ENCODE results near the gene CIITA. TPM values are rescaled to one million over a fixed set of nuclear protein-coding genes. Genes with fewer than 3 reads are reported as not detected.
"Not testable (repeated sequence)": the region's sequence is repeated elsewhere in the genome, so short reads cannot be mapped to it uniquely, and the experiment has no call there.

CIITA gene
- polyA plus RNA-seq, 3 donors: 2.9 to 12.1 (median 7.6) TPM

DNA sequence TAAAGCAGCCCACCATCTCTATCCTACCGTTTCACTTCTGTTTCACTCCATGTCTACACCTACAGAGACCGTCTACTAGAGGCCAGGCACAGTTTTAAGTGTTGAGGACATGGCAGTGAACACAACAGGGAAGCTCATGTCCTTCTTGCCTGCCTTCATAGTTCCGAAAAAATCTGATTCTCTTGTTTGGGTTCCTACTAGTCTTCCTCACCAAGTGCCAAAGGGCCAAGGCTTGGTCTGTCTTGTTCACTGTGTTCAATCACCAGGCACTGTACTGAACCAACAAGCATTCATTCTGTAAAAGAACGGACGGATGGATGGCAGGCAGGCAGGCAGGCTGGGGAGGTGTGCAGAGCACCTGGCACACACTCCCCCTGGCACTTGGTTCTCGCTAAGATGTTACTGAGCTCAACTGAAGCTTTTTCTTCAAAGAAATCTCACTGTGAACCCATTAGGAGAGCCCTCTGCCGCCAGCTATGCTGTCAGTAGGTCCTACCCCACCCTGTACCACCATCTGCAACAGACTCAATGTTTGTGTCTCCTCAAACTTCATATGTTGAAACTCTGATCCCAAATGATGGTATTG, 62.7 kb downstream of the CIITA start:
- no peak overlapping the region for H3K27ac ChIP-seq (ENCODE audit: low read depth, low read length)
- WGBS, 3 donors: 72 to 96% (median 89%) methylated on average over 7 of the region's 7 CpGs

DNA sequence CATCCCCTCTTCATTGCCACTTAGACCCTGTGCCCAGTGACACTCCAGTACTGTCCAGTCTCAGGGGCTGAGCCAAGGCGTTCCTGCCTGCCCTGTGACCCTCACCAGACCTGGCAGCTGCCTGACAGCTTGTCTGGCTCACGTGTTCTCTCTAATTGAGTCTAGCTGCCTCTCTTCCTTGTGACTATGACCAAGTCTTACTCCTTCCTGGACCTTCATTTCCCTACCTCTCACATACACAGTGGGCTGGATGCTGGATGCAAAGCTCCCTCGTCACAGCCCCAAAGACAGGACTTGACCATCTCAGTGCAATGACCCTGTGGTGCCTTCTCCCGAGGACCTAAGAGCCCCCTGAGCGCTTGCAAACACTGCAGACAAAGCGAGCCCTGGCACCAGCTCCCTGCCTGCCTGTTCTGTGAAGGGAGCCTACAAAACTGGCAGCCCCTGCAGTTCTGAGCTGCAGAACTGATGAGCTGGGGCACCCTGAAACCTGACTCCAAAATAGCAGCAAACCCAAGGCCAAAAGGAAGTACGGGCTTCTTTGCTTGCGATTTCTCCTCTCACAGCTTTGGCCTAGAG, 63.6 kb downstream of the CIITA start:
- WGBS, 3 donors: 12 to 27% (median 27%) methylated on average over 8 of the region's 8 CpGs
- no peak overlapping the region for H3K27ac ChIP-seq (ENCODE audit: low read depth, low read length)

DNA sequence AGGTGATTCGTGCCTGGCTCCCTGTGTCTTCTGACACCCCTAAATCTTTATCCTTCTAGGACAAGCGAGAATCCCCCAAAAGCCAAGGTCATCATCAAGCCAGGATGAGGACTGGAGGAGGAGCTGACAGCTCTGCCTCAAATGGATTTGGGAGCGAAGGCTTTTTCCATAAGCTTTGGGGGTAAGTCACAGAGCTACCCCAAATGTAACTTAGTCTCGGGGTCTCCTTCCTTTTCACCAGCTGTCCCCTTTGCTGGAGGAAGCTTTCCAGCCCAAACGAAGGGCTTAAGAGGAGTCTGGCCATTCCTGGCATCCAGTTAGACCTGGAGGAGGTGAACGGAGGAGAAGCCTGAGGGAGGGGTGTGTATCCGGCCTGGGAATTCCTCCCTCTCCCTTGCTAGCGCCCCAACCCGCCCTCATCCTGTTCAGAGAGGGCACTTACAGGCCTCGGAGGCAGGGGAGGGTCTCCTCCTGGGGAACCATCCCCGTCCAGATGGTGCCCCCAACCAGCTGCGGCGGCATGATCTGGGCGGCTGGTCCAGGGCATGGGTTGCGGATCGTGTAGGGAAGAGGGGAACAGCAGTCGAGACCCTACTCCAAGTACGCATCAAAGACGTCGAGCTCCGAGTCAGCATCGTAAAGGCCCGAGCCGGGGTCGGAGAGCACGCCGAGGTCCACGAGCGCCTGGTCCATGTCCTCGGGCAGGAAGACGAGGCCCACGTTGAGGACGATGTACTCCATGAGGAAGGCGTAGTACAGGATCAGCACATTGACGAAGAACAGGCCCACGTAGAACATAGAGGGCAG, 64.3 kb downstream of the CIITA start:
- H3K27ac ChIP-seq (ENCODE audit: low read depth, low read length): no peak overlapping the region
- WGBS, 3 donors: 2 to 3% (median 3%) methylated on average over 32 to 34 of the region's 36 CpGs

DNA sequence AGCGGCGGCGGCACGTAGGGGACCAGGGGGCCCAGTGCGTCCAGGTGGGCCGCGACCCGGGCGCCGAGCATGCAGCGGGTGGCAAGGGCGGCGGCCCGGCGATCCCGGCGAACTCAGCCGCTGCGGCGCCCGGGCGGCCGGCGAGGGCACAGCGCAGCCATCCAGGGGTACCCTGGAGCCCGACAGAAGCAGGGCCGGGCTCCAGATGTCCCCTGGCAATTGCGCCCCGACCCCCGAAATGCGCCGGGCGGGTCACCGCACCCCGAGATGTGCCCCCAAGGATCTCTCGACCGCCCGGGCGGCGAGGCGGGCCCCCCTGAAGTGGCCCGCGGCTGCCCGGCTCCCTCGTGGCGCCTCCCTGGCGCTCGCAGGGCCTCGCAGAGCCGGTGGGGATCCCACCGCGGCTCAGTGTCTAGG, 64.9 kb downstream of the CIITA start:
- not testable (repeated sequence) for H3K27ac ChIP-seq (ENCODE audit: low read depth, low read length)
- WGBS, 3 donors: 0% methylated on average over 1 to 51 of the region's 52 CpGs

DNA sequence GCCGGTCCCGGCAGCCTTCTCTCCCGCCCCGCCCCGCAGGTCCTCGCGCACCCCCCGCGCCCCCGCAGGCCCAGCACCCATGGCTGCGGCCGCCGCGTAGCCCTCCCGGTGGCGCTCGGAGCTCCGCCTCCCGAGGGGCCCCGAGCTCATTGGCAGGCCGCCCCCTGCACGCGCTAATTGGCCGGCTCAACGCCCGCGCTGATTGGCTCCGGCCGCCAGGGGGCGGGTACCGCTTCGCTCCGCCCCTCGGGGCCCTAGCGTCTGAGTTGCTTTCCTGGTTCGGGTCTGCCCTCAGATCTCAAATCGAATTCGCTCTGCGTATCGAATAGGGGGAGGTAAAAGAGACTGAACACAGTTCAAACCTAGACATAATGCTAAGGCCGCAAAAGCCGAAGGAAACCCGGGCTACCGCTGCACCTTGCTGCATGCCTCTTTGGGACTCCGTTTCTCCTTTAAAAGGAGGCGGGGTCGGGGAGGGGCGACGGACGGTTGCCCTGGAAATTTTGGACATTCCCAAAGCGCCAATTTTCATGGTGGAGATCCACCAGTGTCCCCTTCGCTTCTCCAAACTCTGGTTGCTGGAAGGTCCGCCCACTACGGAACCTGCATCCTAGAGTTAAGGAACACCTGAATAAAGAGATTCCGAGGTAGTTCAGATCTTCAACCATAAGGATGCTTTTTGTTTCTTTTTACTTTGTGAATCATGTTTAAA, 65.5 kb downstream of the CIITA start, which contains the start of gene DEXI:
Gene DEXI, minus strand, starts transcription at position 117 of the 712 bp plus-strand sequence. CDS start 463 bp downstream, outside the sequence.
- no peak within 1 kb of the TSS for H3K27ac ChIP-seq (ENCODE audit: low read depth, low read length)
- WGBS, 3 donors: 4 to 5% (median 5%) methylated on average over 53 to 55 of the region's 55 CpGs

DNA sequence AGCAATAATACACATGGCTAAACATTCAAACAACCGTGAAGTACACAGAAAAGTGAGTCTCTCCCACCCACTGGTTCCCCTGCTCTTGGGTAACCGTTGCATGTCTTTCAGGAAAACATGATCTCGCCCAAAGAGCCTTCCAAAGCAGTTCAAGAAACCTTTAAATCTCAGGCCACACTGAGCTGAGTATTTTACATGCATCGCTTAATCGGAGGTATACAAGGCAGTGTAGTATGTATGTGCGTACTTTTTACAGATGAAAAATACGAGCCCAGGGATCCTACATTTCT, 66.0 kb downstream of the CIITA start:
- no peak overlapping the region for H3K27ac ChIP-seq (ENCODE audit: low read depth, low read length)
- 82 to 87% (median 85%) methylated on average over 7 of the region's 7 CpGs for WGBS, 3 donors

DNA sequence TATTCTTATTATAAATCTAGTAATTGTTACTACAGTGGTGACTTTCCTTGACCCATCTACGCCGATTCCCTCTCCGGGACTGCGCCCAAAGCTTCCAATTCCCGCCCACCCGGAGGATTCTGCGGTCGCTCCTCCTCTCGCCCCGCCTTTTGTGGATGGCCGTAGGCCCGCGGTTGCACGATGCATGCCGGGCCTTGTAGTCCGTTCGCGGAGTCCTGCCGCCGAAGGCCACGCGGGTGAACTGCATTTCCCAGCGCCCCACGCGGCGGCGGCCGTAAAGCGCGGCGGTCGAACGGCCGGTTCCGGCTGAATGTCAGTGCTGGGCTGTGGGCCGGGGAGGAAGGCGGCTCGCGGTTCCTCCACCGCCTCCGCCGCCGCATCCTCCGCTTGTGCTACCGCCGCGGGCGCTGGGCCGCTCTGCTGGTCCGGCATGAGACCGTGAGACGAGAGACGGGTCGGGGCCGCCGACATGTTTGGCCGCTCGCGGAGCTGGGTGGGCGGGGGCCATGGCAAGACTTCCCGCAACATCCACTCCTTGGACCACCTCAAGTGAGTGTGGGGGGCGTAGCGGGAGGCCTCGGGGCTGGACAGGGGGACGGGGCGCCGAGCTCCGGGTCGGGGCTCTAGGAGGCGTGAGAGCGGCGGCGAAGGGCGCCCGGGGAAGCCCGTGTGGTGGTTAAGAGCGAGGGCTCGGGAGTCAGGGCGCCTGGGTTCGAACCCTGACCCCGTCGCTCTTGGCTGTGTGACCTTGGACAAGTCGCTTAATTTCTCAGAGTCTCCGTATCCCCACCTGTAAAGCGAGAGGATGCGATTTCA, 67.5 kb downstream of the CIITA start, which contains the start of gene CLEC16A:
Gene CLEC16A, plus strand, starts transcription at position 316 of the 816 bp plus-strand sequence. Its CDS starts 154 bp downstream, at position 470.
- 0 to 1% (median 1%) methylated on average over 82 to 86 of the region's 86 CpGs for WGBS, 3 donors
- no peak within 1 kb of the TSS for H3K27ac ChIP-seq (ENCODE audit: low read depth, low read length)

DNA sequence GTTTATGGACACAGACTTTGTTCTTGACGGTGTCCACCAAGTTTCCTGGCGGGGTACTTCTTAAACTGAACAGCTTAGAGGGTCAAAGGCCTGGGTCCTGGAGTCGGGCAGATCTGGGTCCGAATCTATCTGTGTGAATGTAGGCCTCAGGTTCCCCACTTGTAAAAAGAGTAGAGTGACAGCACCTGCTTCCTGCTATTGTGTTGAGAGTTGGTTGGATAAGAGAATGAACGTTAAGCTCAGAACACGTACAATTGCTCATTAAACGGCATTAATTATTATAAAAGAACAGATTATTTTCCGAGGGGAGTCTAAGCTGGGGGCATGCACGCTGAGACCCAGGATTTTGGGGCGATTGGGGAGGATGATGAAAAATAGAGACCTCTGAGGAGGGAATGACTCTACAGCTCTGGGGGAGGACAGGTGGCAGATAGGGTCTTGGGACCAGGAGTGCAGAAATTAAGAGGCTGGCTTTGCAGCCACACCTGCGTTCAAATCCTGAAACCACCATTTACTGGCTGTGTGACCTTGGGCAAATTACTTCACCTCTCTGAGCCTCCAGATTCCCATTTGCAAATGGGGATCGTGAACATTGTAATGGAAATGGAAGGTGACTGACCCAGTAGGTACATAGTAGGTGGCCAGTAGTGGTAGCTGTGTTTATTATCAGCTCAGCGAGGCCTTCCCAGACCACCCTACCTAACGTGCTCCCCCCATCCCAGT, 68.2 kb downstream of the CIITA start:
- H3K27ac ChIP-seq (ENCODE audit: low read depth, low read length): no peak overlapping the region
- 29 to 35% (median 31%) methylated on average over 14 of the region's 14 CpGs for WGBS, 3 donors

DNA sequence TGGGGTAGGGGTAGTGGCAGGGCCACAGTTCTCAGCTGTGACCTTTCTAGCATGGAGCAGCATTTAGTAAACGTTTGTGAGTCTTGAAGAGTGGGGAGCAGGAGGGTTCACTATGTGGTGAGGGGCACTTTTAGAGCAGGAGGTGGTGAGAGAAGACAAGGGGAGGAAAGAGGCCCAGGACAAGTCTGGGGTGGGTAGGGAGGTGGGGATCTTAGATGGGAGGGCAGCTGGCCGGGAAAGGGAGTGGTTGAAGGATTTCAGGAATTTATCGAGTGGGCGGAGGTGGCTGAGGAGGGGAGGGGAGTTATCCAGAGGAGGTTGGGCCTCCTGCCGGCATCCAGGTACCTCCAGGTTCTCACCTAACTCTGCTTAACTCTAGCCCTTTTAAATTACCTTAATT, 69.3 kb downstream of the CIITA start:
- H3K27ac ChIP-seq (ENCODE audit: low read depth, low read length): no peak overlapping the region
- WGBS, 3 donors: 39 to 60% (median 56%) methylated on average over 5 of the region's 5 CpGs

DNA sequence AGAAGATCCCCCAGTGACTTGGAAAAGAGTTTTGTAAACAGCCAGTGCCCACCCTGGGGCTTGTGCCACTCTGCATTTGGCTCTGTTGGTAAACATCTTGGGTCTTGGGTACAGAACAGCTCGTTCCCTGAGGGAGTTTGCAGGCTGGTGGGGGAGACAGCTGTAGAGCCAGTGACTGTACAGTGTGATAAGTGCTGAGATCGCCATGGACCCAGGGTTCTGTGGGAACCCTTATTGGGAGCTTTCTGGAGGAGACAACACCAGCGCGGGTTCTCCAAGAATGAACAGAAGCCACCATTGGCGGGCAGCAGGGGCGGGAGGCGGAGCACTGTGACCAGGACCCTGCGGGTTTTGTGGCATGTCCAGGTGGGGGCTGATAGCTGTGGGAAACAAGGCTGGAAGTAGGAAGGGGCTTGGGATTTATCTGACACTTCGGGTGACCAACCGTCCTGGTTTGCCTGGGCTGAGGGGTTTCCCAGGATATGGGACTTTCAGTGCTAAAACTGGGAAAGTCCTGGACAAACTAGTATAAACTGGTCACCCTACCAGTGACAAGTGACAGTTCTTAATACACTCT, 70.3 kb downstream of the CIITA start:
- H3K27ac ChIP-seq (ENCODE audit: low read depth, low read length): no peak overlapping the region
- 77 to 86% (median 79%) methylated on average over 10 of the region's 10 CpGs for WGBS, 3 donors

DNA sequence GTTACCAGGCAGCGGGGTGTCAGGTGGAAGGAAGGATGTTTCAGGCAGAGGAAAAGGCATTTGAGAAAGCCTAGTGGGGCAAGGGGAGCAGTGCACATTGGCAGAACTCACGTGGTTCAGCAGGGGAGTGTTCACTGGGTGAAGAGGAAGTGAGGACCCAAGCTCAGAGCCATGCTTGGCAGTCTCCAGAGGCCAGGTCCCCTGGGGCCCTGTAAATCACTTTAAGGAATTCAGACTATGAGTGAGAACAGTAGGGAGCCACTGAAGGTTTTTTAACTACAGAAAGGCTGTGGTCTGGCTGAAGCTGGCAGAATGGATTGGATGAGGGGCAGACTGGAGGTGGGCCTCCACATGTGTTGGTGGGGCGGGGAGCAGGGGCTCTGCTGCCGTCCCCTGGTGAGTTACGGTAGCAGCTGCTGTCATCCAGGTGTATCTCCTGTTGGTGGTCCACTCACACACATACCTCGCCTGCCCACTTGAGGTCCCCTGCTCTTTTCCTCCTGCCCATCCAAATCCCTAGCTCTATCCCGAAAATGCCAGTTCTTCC, 72.5 kb downstream of the CIITA start:
- WGBS, 3 donors: 70 to 89% (median 78%) methylated on average over 7 of the region's 7 CpGs

DNA sequence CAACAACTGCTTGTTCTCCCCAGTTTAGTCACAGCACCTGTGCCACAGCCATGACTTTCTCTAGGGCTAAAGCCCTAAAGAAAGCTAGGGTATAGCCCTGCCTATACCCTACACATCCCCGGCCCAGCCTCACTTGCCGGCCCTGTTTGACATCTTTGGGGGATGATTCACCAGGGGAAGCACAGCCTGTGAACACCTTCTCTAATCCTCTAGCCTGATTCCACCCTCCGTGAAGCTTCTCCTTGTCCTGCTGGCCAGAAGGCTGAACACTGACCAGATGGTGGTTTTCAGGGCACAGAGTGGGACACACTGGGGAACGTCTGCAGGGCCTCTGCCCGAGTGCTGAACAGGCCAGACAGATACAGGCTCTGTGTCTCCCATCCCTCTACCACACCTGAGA, 73.4 kb downstream of the CIITA start:
- no peak overlapping the region for H3K27ac ChIP-seq (ENCODE audit: low read depth, low read length)
- 67 to 82% (median 81%) methylated on average over 5 of the region's 5 CpGs for WGBS, 3 donors

More for the DNA sequence above, 72.5 kb downstream of the CIITA start:
- no peak overlapping the region for H3K27ac ChIP-seq (ENCODE audit: low read depth, low read length)

DNA sequence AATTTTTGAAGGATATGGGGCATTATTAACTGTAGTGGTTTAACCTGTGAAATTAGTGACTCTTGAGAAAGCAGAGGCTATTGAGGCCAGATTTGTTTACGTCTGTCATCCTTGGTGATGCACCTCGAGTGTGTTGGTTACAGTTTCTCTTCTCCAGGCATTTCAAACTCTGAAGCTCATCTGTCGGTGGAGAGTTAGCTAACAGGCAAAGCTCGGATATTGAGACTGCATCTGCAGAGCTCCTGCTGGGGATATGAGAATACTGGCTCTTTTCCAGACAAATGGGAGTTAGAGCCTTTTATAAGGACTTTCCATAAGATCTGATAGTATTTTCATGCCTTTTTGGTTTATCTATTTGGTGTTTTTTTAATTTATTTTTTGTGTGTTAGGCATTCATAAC, 74.0 kb downstream of the CIITA start:
- H3K27ac ChIP-seq (ENCODE audit: low read depth, low read length): no peak overlapping the region
- 65 to 69% (median 66%) methylated on average over 4 of the region's 4 CpGs for WGBS, 3 donors

DNA sequence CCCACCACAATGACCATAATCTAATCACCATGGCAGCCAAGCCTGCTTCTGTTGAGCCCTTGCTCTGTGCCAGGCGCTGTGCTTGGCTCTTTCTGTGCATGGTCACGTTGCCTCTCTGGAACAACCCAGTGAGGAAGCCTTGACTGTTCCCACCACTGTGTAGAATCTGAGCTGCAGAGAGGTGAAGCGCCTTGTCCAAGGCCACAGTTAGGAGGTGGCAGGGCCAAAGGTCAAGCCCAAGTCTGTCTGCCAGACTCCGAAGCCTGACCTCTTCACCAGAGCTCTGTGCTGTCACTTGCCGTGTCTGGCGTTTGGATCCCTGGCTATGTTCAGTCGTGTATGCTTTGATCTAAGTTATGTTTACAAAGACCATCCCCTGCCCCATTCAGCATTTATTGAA, 77.9 kb downstream of the CIITA start:
- WGBS, 3 donors: 78 to 91% (median 88%) methylated on average over 7 of the region's 7 CpGs

DNA sequence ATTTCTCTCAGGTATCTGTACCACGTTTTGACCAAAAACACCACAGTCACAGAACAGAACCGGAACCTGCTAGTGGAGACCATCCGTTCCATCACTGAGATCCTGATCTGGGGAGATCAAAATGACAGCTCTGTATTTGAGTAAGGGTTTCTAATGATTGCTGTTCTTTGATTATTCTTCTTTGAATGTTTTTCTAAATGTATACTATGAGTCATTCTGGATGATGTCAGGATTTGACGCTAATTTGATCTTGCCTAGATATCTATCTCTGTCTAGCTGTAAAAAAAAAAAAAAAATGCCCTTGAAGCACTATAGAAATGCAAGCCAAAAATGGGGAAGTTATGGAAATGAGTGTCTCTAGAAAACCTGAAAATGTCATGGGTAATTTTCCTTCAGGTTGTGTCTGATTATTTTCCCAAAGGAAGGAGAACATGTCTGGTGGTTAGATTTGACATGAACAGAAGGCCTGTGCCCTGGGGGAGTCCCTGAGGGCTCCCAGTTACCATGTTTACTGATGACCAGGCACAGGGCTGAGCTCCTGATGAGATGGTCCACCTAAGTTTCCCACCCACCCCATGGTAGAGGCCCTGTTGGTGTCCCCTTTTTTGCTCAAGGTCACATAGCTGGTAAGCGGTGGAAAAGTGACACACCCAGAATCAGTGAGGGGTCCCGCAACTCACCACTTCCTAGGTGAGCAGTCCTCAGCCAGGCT, 80.9 kb downstream of the CIITA start:
- WGBS, 3 donors: 77 to 85% (median 80%) methylated on average over 6 of the region's 6 CpGs
- no peak overlapping the region for H3K27ac ChIP-seq (ENCODE audit: low read depth, low read length)

More for the DNA sequence above, 77.9 kb downstream of the CIITA start:
- H3K27ac ChIP-seq (ENCODE audit: low read depth, low read length): no peak overlapping the region

DNA sequence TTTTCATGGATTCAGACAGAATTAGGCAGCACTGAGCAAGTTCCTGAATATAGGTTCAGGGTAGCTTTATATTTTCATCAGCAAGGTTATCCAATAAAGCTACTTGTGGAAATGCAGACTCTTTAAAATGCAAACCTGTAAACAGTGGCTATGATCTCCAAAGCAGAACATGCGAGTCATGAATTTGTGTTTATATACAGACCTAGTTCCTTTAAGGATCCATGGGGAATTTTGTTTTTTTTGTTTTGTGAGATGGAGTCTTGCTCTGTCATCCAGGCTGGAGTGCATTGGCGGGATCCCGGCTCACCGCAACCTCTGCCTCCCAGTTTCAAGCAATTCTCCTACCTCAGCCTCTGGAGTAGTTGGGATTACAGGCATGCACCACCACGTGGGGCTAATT, 82.2 kb downstream of the CIITA start:
- WGBS, 3 donors: 92 to 94% (median 92%) methylated on average over 5 of the region's 5 CpGs

More for the DNA sequence above, 82.2 kb downstream of the CIITA start:
- H3K27ac ChIP-seq (ENCODE audit: low read depth, low read length): no peak overlapping the region
